ENCODE data around the gene POLR3B. TPM values are rescaled to one million over a fixed set of nuclear protein-coding genes. Genes with fewer than 3 reads are reported as not detected.
A peak's percentile ranks its signal among the peaks of the same experiment; 100 is the strongest.

The POLR3B gene
- total RNA-seq, 1 donor: 16.8 TPM

DNA sequence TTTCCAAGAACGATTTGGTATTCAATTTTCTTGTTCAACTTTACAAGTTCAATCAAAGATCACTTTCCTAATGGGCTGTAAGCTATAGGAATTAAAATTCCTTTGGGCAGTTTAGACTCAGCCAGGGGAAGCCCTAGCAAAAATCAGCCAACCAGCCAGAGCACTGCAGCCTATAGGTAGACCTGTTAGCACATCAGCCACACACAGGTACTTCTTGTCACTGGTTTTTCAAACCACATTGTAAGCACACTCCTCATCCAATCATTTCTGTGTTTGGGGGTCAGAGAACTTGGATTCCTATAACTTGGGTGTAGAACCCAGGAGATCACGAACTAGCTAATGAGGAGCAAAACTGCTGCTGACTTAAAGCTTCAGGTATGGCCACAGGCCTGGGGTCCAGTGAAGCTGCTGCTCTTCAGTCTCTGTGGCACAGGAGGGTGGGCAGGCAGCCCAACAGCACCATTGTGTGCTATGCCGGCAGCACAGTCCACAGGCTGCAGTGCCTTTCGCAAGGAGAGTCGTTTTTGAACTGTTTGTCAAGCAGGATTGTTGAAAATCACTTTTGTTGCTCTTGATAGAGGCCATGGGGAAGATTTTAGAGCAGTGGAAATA is 137.9 kb downstream of the POLR3B start:
- no peak overlapping the region for H3K4me3 ChIP-seq (ENCODE audit: low read depth, low read length)
- TF ChIP-seq, protein P1, sequence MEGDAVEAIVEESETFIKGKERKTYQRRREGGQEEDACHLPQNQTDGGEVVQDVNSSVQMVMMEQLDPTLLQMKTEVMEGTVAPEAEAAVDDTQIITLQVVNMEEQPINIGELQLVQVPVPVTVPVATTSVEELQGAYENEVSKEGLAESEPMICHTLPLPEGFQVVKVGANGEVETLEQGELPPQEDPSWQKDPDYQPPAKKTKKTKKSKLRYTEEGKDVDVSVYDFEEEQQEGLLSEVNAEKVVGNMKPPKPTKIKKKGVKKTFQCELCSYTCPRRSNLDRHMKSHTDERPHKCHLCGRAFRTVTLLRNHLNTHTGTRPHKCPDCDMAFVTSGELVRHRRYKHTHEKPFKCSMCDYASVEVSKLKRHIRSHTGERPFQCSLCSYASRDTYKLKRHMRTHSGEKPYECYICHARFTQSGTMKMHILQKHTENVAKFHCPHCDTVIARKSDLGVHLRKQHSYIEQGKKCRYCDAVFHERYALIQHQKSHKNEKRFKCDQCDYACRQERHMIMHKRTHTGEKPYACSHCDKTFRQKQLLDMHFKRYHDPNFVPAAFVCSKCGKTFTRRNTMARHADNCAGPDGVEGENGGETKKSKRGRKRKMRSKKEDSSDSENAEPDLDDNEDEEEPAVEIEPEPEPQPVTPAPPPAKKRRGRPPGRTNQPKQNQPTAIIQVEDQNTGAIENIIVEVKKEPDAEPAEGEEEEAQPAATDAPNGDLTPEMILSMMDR (IDR thresholded peaks at IDR 0.05; ENCODE audit: insufficient read depth, low read depth, low read length): no peak
- no peak for DNase-seq (ENCODE audit: low read depth)

DNA sequence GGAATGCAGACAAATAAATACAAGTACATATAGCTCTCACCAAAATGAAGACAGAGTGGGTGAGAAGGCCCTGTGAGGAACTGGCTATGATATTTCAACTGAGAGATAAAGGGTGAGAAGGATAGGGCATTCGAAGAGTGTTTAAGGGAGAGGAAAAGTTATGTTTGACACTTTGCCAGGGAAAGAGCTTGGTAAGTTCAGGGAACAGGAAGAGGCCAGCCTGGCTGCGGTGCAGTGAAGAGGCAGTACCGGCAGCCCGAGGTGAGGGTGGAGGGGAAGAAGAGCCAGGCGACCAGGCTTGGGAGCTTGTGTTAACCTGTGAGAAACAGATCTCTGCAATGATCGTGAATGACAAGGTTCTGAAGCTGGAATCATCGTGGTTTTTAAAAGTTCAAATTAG is 140.5 kb downstream of the POLR3B start:
- TF ChIP-seq, protein P1 (IDR thresholded peaks at IDR 0.05; ENCODE audit: insufficient read depth, low read depth, low read length): no peak
- no peak overlapping the region for H3K4me3 ChIP-seq (ENCODE audit: low read depth, low read length)
- DNase-seq (ENCODE audit: low read depth): peak; percentile 10

DNA sequence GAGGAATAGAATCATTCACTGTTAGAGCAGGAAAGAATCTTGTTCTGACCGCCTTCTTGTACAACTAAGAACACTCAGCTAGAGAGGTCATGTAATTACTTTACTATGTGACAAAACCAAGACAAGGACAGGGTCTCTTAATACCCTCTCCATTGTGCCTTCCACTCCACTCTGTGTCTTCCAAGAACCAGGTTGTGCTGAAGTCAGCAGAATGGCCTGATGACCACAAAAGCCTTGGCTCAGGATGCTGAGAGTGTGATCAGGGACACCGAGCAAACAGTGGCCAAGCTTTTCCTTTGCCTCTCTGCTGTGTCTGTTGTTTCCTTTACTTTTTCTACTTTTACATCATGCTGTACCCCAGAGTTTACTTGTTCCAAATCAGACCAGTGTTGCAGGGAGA is 142.1 kb downstream of the POLR3B start:
- TF ChIP-seq, protein P1 (IDR thresholded peaks at IDR 0.05; ENCODE audit: insufficient read depth, low read depth, low read length): no peak
- DNase-seq (ENCODE audit: low read depth): no peak
- H3K4me3 ChIP-seq (ENCODE audit: low read depth, low read length): no peak overlapping the region

DNA sequence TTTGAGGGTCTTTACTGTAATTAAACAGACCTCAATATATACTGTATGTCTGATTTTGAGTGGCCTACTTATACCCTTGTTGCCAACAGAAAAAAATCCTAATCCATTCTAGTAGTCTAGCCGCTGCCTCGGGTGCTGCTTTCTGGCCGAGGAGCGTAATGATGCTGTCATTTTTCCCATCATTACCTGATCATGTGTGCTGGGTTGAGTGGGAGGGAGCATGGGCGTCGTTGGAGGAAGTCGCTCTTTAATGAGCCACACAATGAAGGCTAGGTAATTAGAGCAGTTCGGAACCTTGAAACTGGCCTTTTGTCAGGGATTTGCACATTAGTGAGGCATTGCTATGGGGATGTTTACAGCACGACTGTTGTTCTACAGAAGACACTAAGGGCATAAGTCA is 149.1 kb downstream of the POLR3B start:
- TF ChIP-seq, protein P1 (IDR thresholded peaks at IDR 0.05; ENCODE audit: insufficient read depth, low read depth, low read length): no peak
- no peak overlapping the region for H3K4me3 ChIP-seq (ENCODE audit: low read depth, low read length)
- DNase-seq (ENCODE audit: low read depth): no peak

DNA sequence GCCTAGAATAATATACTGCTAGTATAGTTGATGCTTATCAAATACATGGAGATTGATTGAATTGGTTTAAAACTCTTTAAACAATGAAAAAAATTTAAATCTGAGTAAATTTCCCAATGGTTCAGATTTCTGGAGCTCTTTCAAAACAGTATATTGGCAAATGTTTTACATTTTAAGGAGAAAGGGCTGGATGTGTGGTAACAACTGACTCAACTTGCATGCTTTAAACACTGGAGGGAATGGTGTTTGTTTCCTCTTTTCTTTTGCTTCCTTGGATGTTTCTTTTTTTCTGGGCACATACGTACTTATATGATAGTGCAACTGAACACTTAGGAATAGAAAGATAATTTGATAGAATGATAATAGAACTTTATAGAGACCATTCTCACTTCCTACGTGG is 151.4 kb downstream of the POLR3B start:
- H3K4me3 ChIP-seq (ENCODE audit: low read depth, low read length): no peak overlapping the region
- TF ChIP-seq, protein P1 (IDR thresholded peaks at IDR 0.05; ENCODE audit: insufficient read depth, low read depth, low read length): no peak
- no peak for DNase-seq (ENCODE audit: low read depth)

DNA sequence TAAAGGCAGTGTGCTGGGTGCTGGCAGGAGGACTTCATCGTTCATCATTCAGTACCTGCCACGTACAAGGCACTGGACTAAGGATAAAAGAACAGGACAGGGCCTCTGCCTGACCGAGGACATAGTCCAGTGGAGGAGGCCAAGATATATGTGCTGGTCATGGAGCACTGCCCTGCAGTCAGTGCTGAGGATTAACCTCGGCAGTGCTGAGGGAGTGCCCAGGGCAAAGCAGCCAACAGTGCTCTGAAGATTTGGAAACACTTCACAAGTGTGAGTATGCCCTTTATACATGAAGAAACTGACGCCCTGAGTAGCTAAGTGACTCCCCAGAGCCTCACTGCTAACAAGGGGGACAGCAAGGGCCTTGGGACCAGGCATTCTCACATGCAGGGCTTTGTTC is 153.8 kb downstream of the POLR3B start:
- H3K4me3 ChIP-seq (ENCODE audit: low read depth, low read length): no peak overlapping the region
- no peak for DNase-seq (ENCODE audit: low read depth)
- TF ChIP-seq, protein P1 (IDR thresholded peaks at IDR 0.05; ENCODE audit: insufficient read depth, low read depth, low read length): no peak

DNA sequence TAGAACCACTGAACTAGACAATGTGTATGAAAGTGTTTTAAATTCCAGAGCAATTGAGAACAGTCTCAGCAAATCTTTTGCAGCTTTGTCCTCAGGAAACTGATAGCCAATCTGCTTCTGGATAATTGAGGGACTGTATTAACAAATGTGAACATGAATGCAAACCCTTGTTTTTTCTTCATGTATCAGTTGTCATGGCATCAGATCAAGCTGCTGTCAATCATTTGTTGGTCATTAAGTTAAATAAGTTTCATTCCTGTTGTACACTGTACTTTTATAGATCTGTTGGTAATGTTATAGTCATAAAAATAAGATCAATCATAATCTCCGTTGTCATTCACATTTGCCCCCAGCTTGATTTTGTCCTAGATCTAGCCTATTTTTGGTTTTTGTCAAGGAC is 159.8 kb downstream of the POLR3B start:
- TF ChIP-seq, protein P1 (IDR thresholded peaks at IDR 0.05; ENCODE audit: insufficient read depth, low read depth, low read length): no peak
- H3K4me3 ChIP-seq (ENCODE audit: low read depth, low read length): no peak overlapping the region
- no peak for DNase-seq (ENCODE audit: low read depth)
